Upper lobe of left lung (tissue), 4 donors: ENCODE data around the gene SGTA.

Experiments
- CTCF ChIP-seq, 6 experiments: fragments of 450-650 bp in 4 of 6; fragments of 200-600 bp in 2 of 6; sonication (generic) in 2 of 6; IDR thresholded peaks; one replicate each; pipeline ENCODE4 v1.5.1; 2016 to 2019; ENCODE audit warnings: antibody characterized with exemption in 6 of 6
- EP300 ChIP-seq, 4 donors: sonication (generic); formaldehyde crosslinking; IDR thresholded peaks; one replicate each; pipeline ENCODE4 v1.5.1; 2017; ENCODE audit warnings: antibody characterized with exemption in 4 of 4, control low read depth in 2 of 4
- POLR2A ChIP-seq, 4 donors: fragments of 450-650 bp; IDR thresholded peaks; one replicate each; pipeline ENCODE4 v1.5.1; 2016 to 2017; ENCODE audit warnings: antibody characterized with exemption in 4 of 4, mild to moderate bottlenecking in 2 of 4

- TF ChIP-seq POLR2A (IDR thresholded peaks at IDR 0.05) (no peak), CTCF (IDR thresholded peaks at IDR 0.05) (no peak), EP300 (IDR thresholded peaks at IDR 0.05) (no peak)
These were observed 58.9 kb downstream of the SGTA start for GRCh38 chr19:2724148-2724557.
